ENCODE measurements around the gene PARD3. TPM values are rescaled to one million over a fixed set of nuclear protein-coding genes. Genes with fewer than 3 reads are reported as not detected.

PARD3 gene
- total RNA-seq, 1 donor from 2014 or later, result 98.2 TPM

- no peak for TF ChIP-seq CTCF (IDR thresholded peaks at IDR 0.05; ENCODE audit: insufficient read depth, low read length, severe bottlenecking)
- DNase-seq (ENCODE audit: low read depth) (peak; percentile 81), FAIRE-seq (no peak)
- Histone ChIP-seq H3K4me3 (ENCODE audit: low read depth, low read length) (no peak overlapping the region), H3K36me3 (ENCODE audit: control insufficient read depth, insufficient read depth, low read length) (no peaks in the 10 kb centered on the region), H3K27me3 (ENCODE audit: control insufficient read depth, insufficient read depth, low read length) (no peaks in the 10 kb centered on the region)
These were observed 83.0 kb downstream of the PARD3 start for GRCh38 chr10:34731885-34732701.

- no peak for TF ChIP-seq CTCF (IDR thresholded peaks at IDR 0.05; ENCODE audit: insufficient read depth, low read length, severe bottlenecking)
- Histone ChIP-seq H3K4me3 (ENCODE audit: low read depth, low read length) (no peak overlapping the region), H3K36me3 (ENCODE audit: control insufficient read depth, insufficient read depth, low read length) (no peaks in the 10 kb centered on the region), H3K27me3 (ENCODE audit: control insufficient read depth, insufficient read depth, low read length) (no peaks in the 10 kb centered on the region)
- FAIRE-seq (no peak), DNase-seq (ENCODE audit: low read depth) (no peak)
These were observed 83.9 kb downstream of the PARD3 start for GRCh38 chr10:34731213-34731612.

- DNase-seq (ENCODE audit: low read depth) (no peak), FAIRE-seq (no peak)
- H3K4me3 ChIP-seq (ENCODE audit: low read depth, low read length), result no peak overlapping the region
- no peaks in the 10 kb centered on the region for H3K27me3 ChIP-seq (ENCODE audit: control insufficient read depth, insufficient read depth, low read length)
- no peaks in the 10 kb centered on the region for H3K36me3 ChIP-seq (ENCODE audit: control insufficient read depth, insufficient read depth, low read length)
- no peak for TF ChIP-seq CTCF (IDR thresholded peaks at IDR 0.05; ENCODE audit: insufficient read depth, low read length, severe bottlenecking)
These were observed 84.4 kb downstream of the PARD3 start for GRCh38 chr10:34730726-34731125.

- H3K4me3 ChIP-seq (ENCODE audit: low read depth, low read length), result no peak overlapping the region
- no peak for TF ChIP-seq CTCF (IDR thresholded peaks at IDR 0.05; ENCODE audit: insufficient read depth, low read length, severe bottlenecking)
- DNase-seq (ENCODE audit: low read depth), result no peak
- no peaks in the 10 kb centered on the region for H3K27me3 ChIP-seq (ENCODE audit: control insufficient read depth, insufficient read depth, low read length)
- no peaks in the 10 kb centered on the region for H3K36me3 ChIP-seq (ENCODE audit: control insufficient read depth, insufficient read depth, low read length)
- no peak for FAIRE-seq
These were observed 85.5 kb downstream of the PARD3 start for GRCh38 chr10:34729619-34730018.

GRCh38 chr10:34728361-34728760 lies 86.7 kb downstream of the PARD3 start:
- TF ChIP-seq CTCF (IDR thresholded peaks at IDR 0.05; ENCODE audit: insufficient read depth, low read length, severe bottlenecking), result no peak
- FAIRE-seq, result no peak
- H3K4me3 ChIP-seq (ENCODE audit: low read depth, low read length), result no peak overlapping the region

GRCh38 chr10:34727595-34728033 lies 87.5 kb downstream of the PARD3 start:
- FAIRE-seq, result no peak
- TF ChIP-seq CTCF (IDR thresholded peaks at IDR 0.05; ENCODE audit: insufficient read depth, low read length, severe bottlenecking), result no peak
- H3K27me3 ChIP-seq (ENCODE audit: control insufficient read depth, insufficient read depth, low read length), result no peaks in the 10 kb centered on the region
- peak; percentile 38 for DNase-seq (ENCODE audit: low read depth)
- H3K36me3 ChIP-seq (ENCODE audit: control insufficient read depth, insufficient read depth, low read length), result no peaks in the 10 kb centered on the region
- no peak overlapping the region for H3K4me3 ChIP-seq (ENCODE audit: low read depth, low read length)

More at GRCh38 chr10:34728361-34728760, 86.7 kb downstream of the PARD3 start:
- DNase-seq (ENCODE audit: low read depth), result no peak
- no peaks in the 10 kb centered on the region for H3K36me3 ChIP-seq (ENCODE audit: control insufficient read depth, insufficient read depth, low read length)
- no peaks in the 10 kb centered on the region for H3K27me3 ChIP-seq (ENCODE audit: control insufficient read depth, insufficient read depth, low read length)
